ENCODE results near the gene CDKAL1. TPM values are rescaled to one million over a fixed set of nuclear protein-coding genes. Genes with fewer than 3 reads are reported as not detected.

The CDKAL1 gene
- total RNA-seq, 8 experiments from 2014 or later, result 16.1 to 25.2 (median 20.2) TPM

- Histone ChIP-seq H3K4me1 (replicated peaks in 1 of 2) (no peaks in the 10 kb centered on the region), H3K4me3 (no peak overlapping the region), H3K27ac (no peak overlapping the region)
- 0 to 90% (median 47%) methylated on average over 1 of the region's 1 CpG for WGBS, 10 experiments
- no peak for ATAC-seq (replicated peaks in 6 of 8)
- in situ Hi-C loops (cut with MboI; ENCODE audit: low pct_unique_long_range_greater_than_20kb in 2 of 9, low sequenced_read_pairs in 9 of 9, unreplicated experiment in 9 of 9), result no loop called here
These were observed 530.6 kb downstream of the CDKAL1 start for GRCh38 chr6:21064756-21065340.

- H3K27ac ChIP-seq, result no peak overlapping the region
- 90 to 100% (median 100%) methylated on average over 1 to 3 of the region's 3 CpGs; no CpG with 5 or more reads in 1 of the 10 experiments for WGBS, 10 experiments
- in situ Hi-C loops (cut with MboI; ENCODE audit: low pct_unique_long_range_greater_than_20kb in 2 of 9, low sequenced_read_pairs in 9 of 9, unreplicated experiment in 9 of 9), result no loop called here
- no peak for ATAC-seq (replicated peaks in 6 of 8)
- H3K4me1 ChIP-seq (replicated peaks in 1 of 2), result no peaks in the 10 kb centered on the region
- no peak overlapping the region for H3K4me3 ChIP-seq
These were observed 533.3 kb downstream of the CDKAL1 start for GRCh38 chr6:21067521-21067920.

- no peak for ATAC-seq (replicated peaks in 6 of 8)
- Histone ChIP-seq H3K4me1 (replicated peaks in 1 of 2) (no peaks in the 10 kb centered on the region), H3K4me3 (no peak overlapping the region), H3K27ac (no peak overlapping the region)
- in situ Hi-C loops (cut with MboI; ENCODE audit: low pct_unique_long_range_greater_than_20kb in 2 of 9, low sequenced_read_pairs in 9 of 9, unreplicated experiment in 9 of 9), result no loop called here
- WGBS, 10 experiments, result 44 to 100% (median 86%) methylated on average over 1 to 2 of the region's 2 CpGs
These were observed 536.4 kb downstream of the CDKAL1 start for GRCh38 chr6:21070620-21071019.

- in situ Hi-C loops (cut with MboI; ENCODE audit: low pct_unique_long_range_greater_than_20kb in 2 of 9, low sequenced_read_pairs in 9 of 9, unreplicated experiment in 9 of 9), result no loop called here
- no peak overlapping the region for H3K27ac ChIP-seq
- H3K4me3 ChIP-seq, result no peak overlapping the region
- no peaks in the 10 kb centered on the region for H3K4me1 ChIP-seq (replicated peaks in 1 of 2)
- 67 to 100% (median 91%) methylated on average over 1 to 7 of the region's 8 CpGs for WGBS, 10 experiments
- ATAC-seq (replicated peaks in 6 of 8), result no peak
These were observed 537.7 kb downstream of the CDKAL1 start for GRCh38 chr6:21071780-21072468.

GRCh38 chr6:21073318-21073839 lies 539.1 kb downstream of the CDKAL1 start:
- ATAC-seq (replicated peaks in 6 of 8), result no peak
- in situ Hi-C loops (cut with MboI; ENCODE audit: low pct_unique_long_range_greater_than_20kb in 2 of 9, low sequenced_read_pairs in 9 of 9, unreplicated experiment in 9 of 9), result no loop called here
- Histone ChIP-seq H3K27ac (no peak overlapping the region), H3K4me1 (replicated peaks in 1 of 2) (no peaks in the 10 kb centered on the region), H3K4me3 (no peak overlapping the region)
- 78 to 100% (median 91%) methylated on average over 1 to 2 of the region's 2 CpGs for whole genome bisulfite sequencing, 10 experiments

- Histone ChIP-seq H3K4me3 (no peak overlapping the region), H3K27ac (no peak overlapping the region), H3K4me1 (replicated peaks in 1 of 2) (no peaks in the 10 kb centered on the region)
- WGBS, 10 experiments, result 77 to 100% (median 100%) methylated on average over 1 of the region's 1 CpG; no CpG with 5 or more reads in 2 of the 10 experiments
- in situ Hi-C loops (cut with MboI; ENCODE audit: low pct_unique_long_range_greater_than_20kb in 2 of 9, low sequenced_read_pairs in 9 of 9, unreplicated experiment in 9 of 9), result no loop called here
- ATAC-seq (replicated peaks in 6 of 8), result no peak
These were observed 540.2 kb downstream of the CDKAL1 start for GRCh38 chr6:21074484-21074883.

DNA sequence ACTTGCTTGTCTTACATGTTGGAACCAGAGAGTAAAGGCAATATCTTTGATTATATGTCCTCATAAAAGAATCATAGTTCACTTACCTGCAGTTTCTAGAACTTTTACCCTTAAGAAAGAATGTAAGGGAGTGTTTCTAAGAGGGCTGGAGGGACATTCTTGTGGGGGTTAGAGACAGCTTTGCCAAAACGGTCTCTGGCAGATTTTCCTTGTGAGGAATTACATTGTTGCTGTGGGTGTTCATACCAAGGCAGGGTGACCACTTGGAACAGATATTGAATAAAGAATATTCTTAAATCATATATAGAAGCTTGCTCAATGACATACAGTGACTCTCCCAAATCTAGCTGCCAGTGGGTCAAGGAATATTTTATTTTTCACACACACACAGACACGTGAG lies 541.7 kb downstream of the CDKAL1 start:
- no peak overlapping the region for H3K27ac ChIP-seq
- WGBS, 10 experiments, result 80 to 100% (median 93%) methylated on average over 1 to 2 of the region's 2 CpGs
- no peak for ATAC-seq (replicated peaks in 6 of 8)
- no peak overlapping the region for H3K4me3 ChIP-seq
- no peaks in the 10 kb centered on the region for H3K4me1 ChIP-seq (replicated peaks in 1 of 2)
- in situ Hi-C loops (cut with MboI; ENCODE audit: low pct_unique_long_range_greater_than_20kb in 2 of 9, low sequenced_read_pairs in 9 of 9, unreplicated experiment in 9 of 9), result no loop called here

GRCh38 chr6:21078497-21078896 lies 544.2 kb downstream of the CDKAL1 start:
- no peak for ATAC-seq (replicated peaks in 6 of 8)
- WGBS, 10 experiments, result 60 to 100% (median 91%) methylated on average over 2 to 3 of the region's 3 CpGs; no CpG with 5 or more reads in 2 of the 10 experiments
- in situ Hi-C loops (cut with MboI; ENCODE audit: low pct_unique_long_range_greater_than_20kb in 2 of 9, low sequenced_read_pairs in 9 of 9, unreplicated experiment in 9 of 9), result no loop called here
- Histone ChIP-seq H3K27ac (no peak overlapping the region), H3K4me1 (replicated peaks in 1 of 2) (no peaks in the 10 kb centered on the region), H3K4me3 (no peak overlapping the region)

DNA sequence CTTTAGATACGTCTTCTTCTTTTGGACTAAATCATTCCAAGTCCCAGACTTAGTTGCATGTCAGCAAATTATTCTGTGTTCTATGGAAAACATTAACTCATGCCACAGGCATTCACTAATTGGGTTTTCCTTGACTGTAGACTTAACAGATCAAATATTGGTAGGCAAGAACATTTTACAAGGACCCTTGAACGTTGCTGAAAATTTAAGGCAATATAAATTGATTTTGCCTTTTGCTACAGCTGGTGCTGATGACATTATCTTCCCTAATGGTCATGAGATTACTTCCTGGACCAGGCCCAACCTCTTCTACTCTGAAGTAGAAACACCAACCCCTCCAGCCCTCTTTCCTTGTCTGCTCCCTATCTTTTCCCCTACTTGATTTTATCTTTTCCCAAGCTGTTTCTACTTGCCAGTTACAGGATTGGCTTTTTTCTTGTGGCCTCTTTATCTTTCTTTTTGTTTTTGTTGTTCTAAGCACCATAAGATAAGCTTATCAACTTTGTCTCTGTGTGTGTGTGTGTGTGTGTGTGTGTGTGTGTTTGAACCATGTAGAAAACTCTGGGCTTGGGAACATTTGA lies 545.3 kb downstream of the CDKAL1 start:
- in situ Hi-C loops (cut with MboI; ENCODE audit: low pct_unique_long_range_greater_than_20kb in 2 of 9, low sequenced_read_pairs in 9 of 9, unreplicated experiment in 9 of 9), result no loop called here
- Histone ChIP-seq H3K4me3 (no peak overlapping the region), H3K4me1 (replicated peaks in 1 of 2) (no peaks in the 10 kb centered on the region), H3K27ac (no peak overlapping the region)
- WGBS, 10 experiments, result 0 to 100% (median 69%) methylated on average over 1 to 2 of the region's 2 CpGs; no CpG with 5 or more reads in 1 of the 10 experiments
- no peak for ATAC-seq (replicated peaks in 6 of 8)

- 50 to 100% (median 92%) methylated on average over 1 to 3 of the region's 3 CpGs; no CpG with 5 or more reads in 2 of the 10 experiments for WGBS, 10 experiments
- in situ Hi-C loops (cut with MboI; ENCODE audit: low pct_unique_long_range_greater_than_20kb in 2 of 9, low sequenced_read_pairs in 9 of 9, unreplicated experiment in 9 of 9), result no loop called here
- H3K4me1 ChIP-seq (replicated peaks in 1 of 2), result no peaks in the 10 kb centered on the region
These were observed 546.0 kb downstream of the CDKAL1 start for GRCh38 chr6:21080221-21080620.

GRCh38 chr6:21082091-21082490 lies 547.8 kb downstream of the CDKAL1 start:
- in situ Hi-C loops (cut with MboI; ENCODE audit: low pct_unique_long_range_greater_than_20kb in 2 of 9, low sequenced_read_pairs in 9 of 9, unreplicated experiment in 9 of 9), result no loop called here

More at GRCh38 chr6:21080221-21080620, 546.0 kb downstream of the CDKAL1 start:
- no peak for ATAC-seq (replicated peaks in 6 of 8)
- Histone ChIP-seq H3K4me3 (no peak overlapping the region), H3K27ac (no peak overlapping the region)

GRCh38 chr6:21083708-21084107 lies 549.5 kb downstream of the CDKAL1 start:
- in situ Hi-C loops (cut with MboI; ENCODE audit: low pct_unique_long_range_greater_than_20kb in 2 of 9, low sequenced_read_pairs in 9 of 9, unreplicated experiment in 9 of 9), result no loop called here
- no peak for ATAC-seq (replicated peaks in 6 of 8)
- no peak overlapping the region for H3K27ac ChIP-seq
- H3K4me1 ChIP-seq (replicated peaks in 1 of 2), result no peaks in the 10 kb centered on the region
- no peak overlapping the region for H3K4me3 ChIP-seq
- 67 to 100% (median 94%) methylated on average over 1 to 4 of the region's 4 CpGs for WGBS, 10 experiments

More at GRCh38 chr6:21082091-21082490, 547.8 kb downstream of the CDKAL1 start:
- no peaks in the 10 kb centered on the region for H3K4me1 ChIP-seq (replicated peaks in 1 of 2)
- no peak overlapping the region for H3K4me3 ChIP-seq
- no peak for ATAC-seq (replicated peaks in 6 of 8)
- no peak overlapping the region for H3K27ac ChIP-seq

- WGBS, 10 experiments, result 40 to 100% (median 83%) methylated on average over 1 to 2 of the region's 2 CpGs; no CpG with 5 or more reads in 1 of the 10 experiments
- Histone ChIP-seq H3K27ac (no peak overlapping the region), H3K4me1 (replicated peaks in 1 of 2) (no peaks in the 10 kb centered on the region), H3K4me3 (no peak overlapping the region)
- no peak for ATAC-seq (replicated peaks in 6 of 8)
- in situ Hi-C loops (cut with MboI; ENCODE audit: low pct_unique_long_range_greater_than_20kb in 2 of 9, low sequenced_read_pairs in 9 of 9, unreplicated experiment in 9 of 9), result no loop called here
These were observed 550.4 kb downstream of the CDKAL1 start for GRCh38 chr6:21084656-21085055.

Data from motor neuron (in vitro differentiated cells).